ENCODE results near the gene ODAD3.
"Not testable (repeated sequence)": the region's sequence is repeated elsewhere in the genome, so short reads cannot be mapped to it uniquely, and the experiment has no call there.

ODAD3 gene

GRCh38 chr19:11435057-11435832 lies at the start of gene ODAD3, which contains the start of gene PRKCSH:
TSS of gene ODAD3 (minus strand) at chr19:11435121. CDS start at chr19:11435016, 105 bp downstream.
TSS of gene PRKCSH (plus strand) at chr19:11435635. CDS start at chr19:11436118, 483 bp downstream.
- peak; percentile 99 for DNase-seq

GRCh38 chr19:11483366-11484111 lies 48.6 kb upstream of the ODAD3 start:
- DNase-seq, result no peak

- peak; percentile 95 for DNase-seq
Observed at GRCh38 chr19:11482384-11483050, 47.6 kb upstream of the ODAD3 start.

GRCh38 chr19:11481534-11482383 lies 46.8 kb upstream of the ODAD3 start:
- peak; percentile 89 for DNase-seq

- no peak for DNase-seq
Observed at GRCh38 chr19:11480715-11481533, 46.0 kb upstream of the ODAD3 start, which contains the start of gene ELAVL3. TSS of gene ELAVL3 (minus strand) at chr19:11481046. CDS start at chr19:11480608, 438 bp downstream.

- no peak for DNase-seq
Observed at GRCh38 chr19:11479898-11480714, 45.2 kb upstream of the ODAD3 start.

- DNase-seq, result peak; percentile 73
Observed at GRCh38 chr19:11479090-11479897, 44.4 kb upstream of the ODAD3 start.

GRCh38 chr19:11478167-11479089 lies 43.5 kb upstream of the ODAD3 start:
- no peak for DNase-seq

- no peak for DNase-seq
Observed at GRCh38 chr19:11475861-11476260, 40.9 kb upstream of the ODAD3 start.

GRCh38 chr19:11475343-11475742 lies 40.4 kb upstream of the ODAD3 start:
- not testable (repeated sequence) for DNase-seq

- no peak for DNase-seq
Observed at GRCh38 chr19:11473725-11474124, 38.8 kb upstream of the ODAD3 start.

- not testable (repeated sequence) for DNase-seq
Observed at GRCh38 chr19:11468266-11468845, 33.4 kb upstream of the ODAD3 start.

GRCh38 chr19:11465600-11465999 lies 30.7 kb upstream of the ODAD3 start:
- DNase-seq, result no peak

- DNase-seq, result no peak
Observed at GRCh38 chr19:11464333-11465265, 29.7 kb upstream of the ODAD3 start.

- DNase-seq, result peak; percentile 67
Observed at GRCh38 chr19:11463391-11463790, 28.5 kb upstream of the ODAD3 start.

GRCh38 chr19:11461453-11461852 lies 26.5 kb upstream of the ODAD3 start:
- DNase-seq, result no peak

- no peak for DNase-seq
Observed at GRCh38 chr19:11460207-11460606, 25.3 kb upstream of the ODAD3 start.

Measured in activated effector memory CD4-positive, alpha-beta T cell treated with anti-CD3 and anti-CD28 coated beads, Interleukin-2, amount 50 U/mL, for 16 hours (primary cell).